NT2/D1 (cell line): ENCODE results near the gene KCNH3.

Experiments
- YY1 ChIP-seq: IDR thresholded peaks from 2 replicates; pipeline ENCODE4 v1.6.1; 2011; ENCODE audit not compliant: insufficient read length, insufficient read depth
- ZNF274 ChIP-seq: IDR thresholded peaks from 2 replicates; pipeline ENCODE4 v1.6.1; 2011; ENCODE audit warnings: mild to moderate bottlenecking, low read depth, low read length

DNA sequence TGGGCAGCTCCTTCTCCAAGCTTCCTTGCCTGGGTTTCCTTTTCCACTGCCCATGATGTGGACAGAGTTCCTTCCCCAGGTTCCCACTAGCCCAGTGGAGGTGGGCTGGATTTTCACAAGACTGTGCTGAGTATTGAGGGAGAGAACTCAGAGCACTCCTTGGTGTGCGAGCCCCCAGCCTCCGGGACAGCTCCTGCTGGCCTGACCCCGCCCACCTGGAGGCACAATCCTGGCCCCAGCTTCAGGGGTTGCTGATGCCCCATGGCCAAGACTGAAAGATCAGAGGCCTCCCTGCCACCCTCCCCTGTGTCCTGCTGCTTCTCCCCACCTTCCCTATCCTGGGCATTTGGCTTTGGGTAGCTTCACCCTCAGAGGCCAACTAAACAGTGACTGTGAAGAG, 7.7 kb downstream of the KCNH3 start:
- TF ChIP-seq YY1 (no peak), ZNF274 (no peak)
